ENCODE measurements around the gene SLC39A11. TPM values are rescaled to one million over a fixed set of nuclear protein-coding genes. Genes with fewer than 3 reads are reported as not detected.
"Not testable (repeated sequence)": the region's sequence is repeated elsewhere in the genome, so short reads cannot be mapped to it uniquely, and the experiment has no call there.

SLC39A11 gene
- total RNA-seq, 1 donor from 2014 or later, result 23.2 TPM

DNA sequence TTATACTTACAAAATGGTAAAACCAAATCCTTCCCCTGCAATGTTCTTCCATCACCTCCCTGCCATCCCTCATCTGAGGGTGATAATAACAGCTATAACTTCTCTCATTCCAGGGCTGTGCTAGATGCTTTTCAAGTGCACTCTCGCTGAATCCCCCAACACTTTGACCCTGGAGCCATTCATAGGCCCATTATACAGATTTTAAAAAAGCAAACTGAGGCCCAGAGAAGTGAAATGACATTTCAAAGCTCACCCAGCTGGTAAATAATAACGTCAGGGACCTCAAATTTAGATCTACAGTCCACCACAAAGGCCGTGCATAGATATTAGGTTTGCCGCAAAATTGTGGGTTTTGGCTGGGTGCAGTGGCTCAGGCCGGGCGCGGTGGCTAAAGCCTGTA is 378.8 kb downstream of the SLC39A11 start:
- Mint-ChIP-seq H3K4me1 (ENCODE audit: unreplicated experiment) (peaks cover 17% of the 10 kb centered on the region), H3K27me3 (no peaks in the 10 kb centered on the region), H3K9me3 (peaks cover 9% of the 10 kb centered on the region), H3K4me3 (no peak overlapping the region), H3K36me3 (no peaks in the 10 kb centered on the region), H3K27ac (no peak overlapping the region)
- TF ChIP-seq, protein P1, sequence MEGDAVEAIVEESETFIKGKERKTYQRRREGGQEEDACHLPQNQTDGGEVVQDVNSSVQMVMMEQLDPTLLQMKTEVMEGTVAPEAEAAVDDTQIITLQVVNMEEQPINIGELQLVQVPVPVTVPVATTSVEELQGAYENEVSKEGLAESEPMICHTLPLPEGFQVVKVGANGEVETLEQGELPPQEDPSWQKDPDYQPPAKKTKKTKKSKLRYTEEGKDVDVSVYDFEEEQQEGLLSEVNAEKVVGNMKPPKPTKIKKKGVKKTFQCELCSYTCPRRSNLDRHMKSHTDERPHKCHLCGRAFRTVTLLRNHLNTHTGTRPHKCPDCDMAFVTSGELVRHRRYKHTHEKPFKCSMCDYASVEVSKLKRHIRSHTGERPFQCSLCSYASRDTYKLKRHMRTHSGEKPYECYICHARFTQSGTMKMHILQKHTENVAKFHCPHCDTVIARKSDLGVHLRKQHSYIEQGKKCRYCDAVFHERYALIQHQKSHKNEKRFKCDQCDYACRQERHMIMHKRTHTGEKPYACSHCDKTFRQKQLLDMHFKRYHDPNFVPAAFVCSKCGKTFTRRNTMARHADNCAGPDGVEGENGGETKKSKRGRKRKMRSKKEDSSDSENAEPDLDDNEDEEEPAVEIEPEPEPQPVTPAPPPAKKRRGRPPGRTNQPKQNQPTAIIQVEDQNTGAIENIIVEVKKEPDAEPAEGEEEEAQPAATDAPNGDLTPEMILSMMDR (conservative IDR thresholded peaks at IDR 0.05), result no peak
- DNase-seq (ENCODE audit: extremely low spot score, unreplicated experiment), result no peak

DNA sequence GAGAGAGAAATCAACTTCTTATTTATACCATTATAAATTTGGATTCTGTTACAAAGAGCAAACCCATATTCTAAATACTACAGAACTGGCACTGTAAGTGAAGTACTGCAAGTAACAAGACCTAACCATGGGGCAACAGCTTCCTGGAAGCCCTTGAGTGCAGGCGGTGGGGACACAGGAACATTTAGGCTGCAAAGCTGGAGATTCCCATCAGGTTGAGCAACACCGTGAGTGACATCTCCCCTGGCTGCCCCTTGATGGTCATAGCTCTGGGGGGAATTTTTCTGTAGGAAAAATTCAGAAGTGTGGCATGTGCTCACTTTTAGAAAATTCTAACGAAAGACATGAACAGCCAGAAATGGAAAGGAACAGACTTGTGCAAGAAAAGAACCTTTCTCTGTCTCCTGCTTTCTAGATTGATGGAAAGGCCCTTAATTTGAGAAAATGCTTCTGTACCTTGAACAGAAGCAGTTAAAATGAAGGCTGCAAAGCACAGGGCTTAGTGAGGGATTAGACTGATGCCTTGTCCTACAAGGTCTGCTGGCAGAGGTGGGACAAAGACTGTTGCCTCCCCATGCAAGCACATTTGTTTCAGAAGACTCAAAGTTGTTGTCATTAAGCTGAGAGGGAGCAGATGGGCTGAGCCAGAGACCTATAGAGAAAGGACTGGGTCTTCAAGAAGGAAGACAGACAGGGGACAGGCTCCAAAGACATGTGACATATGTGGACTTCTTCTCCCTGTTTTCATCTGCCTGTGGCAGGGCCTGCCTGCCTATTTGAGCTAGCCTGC is 380.8 kb downstream of the SLC39A11 start:
- no peak for DNase-seq (ENCODE audit: extremely low spot score, unreplicated experiment)
- TF ChIP-seq, protein P1 (conservative IDR thresholded peaks at IDR 0.05), result no peak
- H3K36me3 Mint-ChIP-seq, result no peaks in the 10 kb centered on the region
- no peak overlapping the region for H3K27ac Mint-ChIP-seq
- no peaks in the 10 kb centered on the region for H3K27me3 Mint-ChIP-seq
- H3K9me3 Mint-ChIP-seq, result peaks cover 15% of the 10 kb centered on the region
- H3K4me3 Mint-ChIP-seq, result no peak overlapping the region
- H3K4me1 Mint-ChIP-seq (ENCODE audit: unreplicated experiment), result peaks cover 21% of the 10 kb centered on the region

DNA sequence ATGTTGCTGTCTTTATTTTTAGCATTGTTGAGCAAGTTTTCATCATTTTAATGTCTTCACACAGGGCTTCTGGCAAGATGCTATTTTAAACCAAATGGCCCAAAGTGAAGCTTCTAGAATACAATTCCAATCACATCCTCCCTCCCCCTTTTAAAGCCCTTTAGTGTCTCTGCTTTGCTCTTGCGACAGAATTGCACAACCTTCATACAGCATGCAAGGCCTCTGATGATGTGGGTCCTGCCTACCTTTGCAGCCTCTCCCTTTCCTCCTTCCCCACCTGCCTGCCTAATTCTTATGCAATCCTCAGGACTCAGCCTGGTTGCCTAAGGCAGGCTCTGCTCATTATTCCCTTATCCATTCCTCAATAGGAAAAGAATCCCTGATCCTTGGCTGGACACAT is 381.7 kb downstream of the SLC39A11 start:
- Mint-ChIP-seq H3K27ac (no peak overlapping the region), H3K4me1 (ENCODE audit: unreplicated experiment) (peaks cover 19% of the 10 kb centered on the region), H3K4me3 (no peak overlapping the region), H3K36me3 (no peaks in the 10 kb centered on the region), H3K9me3 (peaks cover 15% of the 10 kb centered on the region), H3K27me3 (no peaks in the 10 kb centered on the region)
- TF ChIP-seq, protein P1 (conservative IDR thresholded peaks at IDR 0.05), result no peak
- DNase-seq (ENCODE audit: extremely low spot score, unreplicated experiment), result no peak

DNA sequence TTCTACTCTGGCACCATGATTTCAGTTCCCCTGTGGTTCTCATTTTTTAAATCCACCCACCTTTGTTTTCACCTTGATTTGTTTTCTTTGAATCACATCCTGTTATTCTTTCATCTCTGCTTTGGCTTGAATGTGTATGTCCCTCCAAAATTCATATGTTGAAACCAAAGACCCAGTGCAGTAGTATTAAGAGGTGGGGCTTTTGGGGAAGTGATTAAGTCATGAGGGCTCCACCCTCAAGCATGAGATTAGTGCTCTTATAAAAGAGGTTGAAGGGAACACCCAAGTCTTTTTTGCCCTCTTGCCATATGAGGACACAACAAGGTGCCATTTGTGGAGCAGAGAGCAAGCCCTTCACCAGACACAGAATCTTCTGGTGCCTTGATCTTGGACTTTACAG is 382.3 kb downstream of the SLC39A11 start:
- Mint-ChIP-seq H3K9me3 (peaks cover 12% of the 10 kb centered on the region), H3K27ac (no peak overlapping the region), H3K27me3 (no peaks in the 10 kb centered on the region), H3K36me3 (no peaks in the 10 kb centered on the region), H3K4me1 (ENCODE audit: unreplicated experiment) (peaks cover 16% of the 10 kb centered on the region), H3K4me3 (no peak overlapping the region)
- TF ChIP-seq, protein P1 (conservative IDR thresholded peaks at IDR 0.05), result no peak
- DNase-seq (ENCODE audit: extremely low spot score, unreplicated experiment), result no peak

DNA sequence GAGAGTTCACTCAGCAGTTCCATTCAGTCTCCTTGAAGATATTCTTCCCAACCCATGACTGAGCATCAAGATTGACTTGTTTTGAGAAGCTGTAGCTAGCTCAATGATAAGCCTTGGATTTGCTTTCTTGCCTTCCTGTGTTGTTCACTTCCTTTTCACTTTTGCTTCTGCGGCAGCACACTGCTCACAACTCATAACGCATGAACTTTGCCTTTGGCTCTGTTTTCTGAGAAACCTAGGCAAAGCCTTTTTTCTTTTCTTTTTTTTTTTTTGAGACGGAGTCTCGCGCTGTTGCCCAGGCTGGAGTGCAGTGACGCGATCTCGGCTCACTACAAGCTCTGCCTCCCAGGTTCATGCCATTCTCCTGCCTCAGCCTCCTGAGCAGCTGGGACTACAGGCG is 383.8 kb downstream of the SLC39A11 start:
- not testable (repeated sequence) for H3K36me3 Mint-ChIP-seq; H3K4me3 Mint-ChIP-seq; H3K4me1 Mint-ChIP-seq (ENCODE audit: unreplicated experiment); H3K27me3 Mint-ChIP-seq; DNase-seq (ENCODE audit: extremely low spot score, unreplicated experiment); H3K27ac Mint-ChIP-seq
- peaks cover 11% of the 10 kb centered on the region for H3K9me3 Mint-ChIP-seq

DNA sequence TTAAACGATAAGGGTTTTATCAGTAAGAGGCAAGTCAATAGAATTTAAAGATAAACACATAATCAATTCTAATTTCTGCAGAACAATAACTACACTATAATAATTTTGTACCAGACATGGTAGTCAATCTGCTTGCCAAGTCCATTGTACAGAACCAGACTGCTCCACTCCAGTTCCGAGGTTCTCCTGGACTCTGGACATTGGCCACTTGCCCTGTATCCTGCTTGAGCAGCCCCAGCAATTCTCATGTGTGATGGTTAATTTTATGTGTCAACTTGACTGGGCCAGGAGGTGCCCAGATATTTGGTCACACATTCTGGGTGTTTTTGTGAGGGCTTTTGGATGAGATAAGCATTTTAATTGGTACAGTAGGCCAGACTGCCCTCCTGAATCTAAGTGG is 384.6 kb downstream of the SLC39A11 start:
- TF ChIP-seq, protein P1 (conservative IDR thresholded peaks at IDR 0.05), result no peak
- Mint-ChIP-seq H3K36me3 (no peaks in the 10 kb centered on the region), H3K4me1 (ENCODE audit: unreplicated experiment) (peaks cover 8% of the 10 kb centered on the region), H3K9me3 (peaks cover 11% of the 10 kb centered on the region), H3K4me3 (no peak overlapping the region), H3K27ac (no peak overlapping the region), H3K27me3 (no peaks in the 10 kb centered on the region)
- DNase-seq (ENCODE audit: extremely low spot score, unreplicated experiment), result no peak

Data from type B pancreatic cell (in vitro differentiated cells).